Gastroesophageal sphincter (tissue), 4 donors: ENCODE results near the gene CLPTM1L. TPM values are rescaled to one million over a fixed set of nuclear protein-coding genes. Genes with fewer than 3 reads are reported as not detected.
"Not testable (repeated sequence)": the region's sequence is repeated elsewhere in the genome, so short reads cannot be mapped to it uniquely, and the experiment has no call there.

ENCODE experiments used
- ATAC-seq: fragments of 150-250 bp; one replicate; pipeline ENCODE4 v1.9.1; 2016; ENCODE audit warnings: mild to moderate bottlenecking, moderate library complexity
- H3K27ac ChIP-seq, 4 donors: fragments of 200-600 bp; sonication (generic) in 3 of 4; 1 replicate in 3 of 4; 2 replicates in 1 of 4; pipeline ENCODE4 v1.5.1; 2016 to 2019
- H3K27me3 ChIP-seq: fragments of 200-600 bp; sonication (generic); one replicate; pipeline ENCODE4 v1.5.1; 2019
- H3K36me3 ChIP-seq, 2 donors: fragments of 200-600 bp; sonication (generic); one replicate each; pipeline ENCODE4 v1.5.1; 2019; ENCODE audit warnings: control low read depth in 1 of 2
- H3K4me1 ChIP-seq, 3 donors: fragments of 200-600 bp; sonication (generic); 1 replicate in 2 of 3; 2 replicates in 1 of 3; pipeline ENCODE4 v1.5.1; 2016 to 2019; ENCODE audit warnings: control low read depth in 2 of 3
- H3K4me3 ChIP-seq, 2 donors: fragments of 200-600 bp; sonication (generic); one replicate each; pipeline ENCODE4 v1.5.1; 2019; ENCODE audit warnings: mild to moderate bottlenecking in 1 of 2, moderate library complexity in 1 of 2
- H3K9me3 ChIP-seq, 3 donors: fragments of 200-600 bp; sonication (generic); one replicate each; pipeline ENCODE4 v1.5.1; 2017 to 2019; ENCODE audit warnings: control low read depth in 2 of 3
- CTCF ChIP-seq, 4 experiments: fragments of 200-600 bp in 2 of 4; fragments of 450-650 bp in 2 of 4; sonication (generic) in 1 of 4; IDR thresholded peaks; one replicate each; pipeline ENCODE4 v1.5.1; 2017 to 2019; ENCODE audit warnings: antibody characterized with exemption in 4 of 4, mild to moderate bottlenecking in 2 of 4, moderate library complexity in 2 of 4
- EP300 ChIP-seq: sonication (generic); formaldehyde crosslinking; IDR thresholded peaks from one replicate; pipeline ENCODE4 v1.6.1; 2017; ENCODE audit warnings: antibody characterized with exemption, mild to moderate bottlenecking
- POLR2A ChIP-seq, 2 donors: fragments of 450-650 bp; IDR thresholded peaks; one replicate each; pipeline ENCODE4 v1.6.1; 2017; ENCODE audit warnings: antibody characterized with exemption in 2 of 2, mild to moderate bottlenecking in 2 of 2, moderate library complexity in 1 of 2
- POLR2AphosphoS5 ChIP-seq: sonication (generic); formaldehyde crosslinking; IDR thresholded peaks from one replicate; pipeline ENCODE4 v1.6.1; 2017; ENCODE audit warnings: antibody characterized with exemption
- WGBS, 2 donors: methylation state at CpG; one replicate each; pipeline ENCODE4 v1.1.5; 2018; ENCODE audit warnings: low coverage in 1 of 2; 5-methylcytosine and 5-hydroxymethylcytosine counted together
- total RNA-seq, 4 donors: library from RNA; depleted of rRNA; stranded (reverse); fragments of >200 nt; gene quantifications; one replicate each; pipeline ENCODE4 v1.1.0, GENCODE V29; 2016

Gene CLPTM1L
- total RNA-seq, 4 donors from 2014 or later: 83.9 to 131 (median 92.2) TPM

- TF ChIP-seq CTCF (IDR thresholded peaks at IDR 0.05) (no peak), POLR2A (IDR thresholded peaks at IDR 0.05) (no peak)
- no peak overlapping the region for H3K4me3 ChIP-seq
- H3K4me1 ChIP-seq: no peaks in the 10 kb centered on the region
- no peak for ATAC-seq
- no peaks in the 10 kb centered on the region for H3K9me3 ChIP-seq
- no peaks in the 10 kb centered on the region for H3K27me3 ChIP-seq
- 93% methylated on average over 3 of the region's 14 CpGs; no CpG with 5 or more reads in 1 of the 2 donors for WGBS, 2 donors
- no peak overlapping the region for H3K27ac ChIP-seq
- H3K36me3 ChIP-seq: peaks cover 0 to 100% of the 10 kb centered on the region in 2 donors
Measured at GRCh38 chr5:1336106-1336561, 8.8 kb downstream of the CLPTM1L start.

GRCh38 chr5:1335540-1336095, 9.3 kb downstream of the CLPTM1L start:
- Histone ChIP-seq H3K9me3 (no peaks in the 10 kb centered on the region), H3K36me3 (peaks cover 0 to 100% of the 10 kb centered on the region in 2 donors), H3K4me3 (no peak overlapping the region), H3K27ac (no peak overlapping the region), H3K4me1 (no peaks in the 10 kb centered on the region), H3K27me3 (no peaks in the 10 kb centered on the region)
- peak; percentile 8 for ATAC-seq
- 83% methylated on average over 6 of the region's 19 CpGs; no CpG with 5 or more reads in 1 of the 2 donors for WGBS, 2 donors
- TF ChIP-seq POLR2AphosphoS5: no peak
- no peak for TF ChIP-seq EP300
- no peak for TF ChIP-seq CTCF (IDR thresholded peaks at IDR 0.05)
- TF ChIP-seq POLR2A (IDR thresholded peaks at IDR 0.05): no peak

GRCh38 chr5:1334831-1335539, 9.9 kb downstream of the CLPTM1L start:
- TF ChIP-seq POLR2AphosphoS5: no peak
- TF ChIP-seq POLR2A (IDR thresholded peaks at IDR 0.05): no peak
- TF ChIP-seq CTCF (IDR thresholded peaks at IDR 0.05): no peak
- no peak for TF ChIP-seq EP300
- Histone ChIP-seq H3K4me3 (no peak overlapping the region), H3K27me3 (no peaks in the 10 kb centered on the region), H3K36me3 (peaks cover 0 to 100% of the 10 kb centered on the region in 2 donors), H3K27ac (no peak overlapping the region), H3K4me1 (no peaks in the 10 kb centered on the region), H3K9me3 (no peaks in the 10 kb centered on the region)
- no peak for ATAC-seq
- 88 to 94% methylated on average over 3 to 4 of the region's 32 CpGs for WGBS, 2 donors

- no peak for ATAC-seq
- whole genome bisulfite sequencing, 2 donors: 100% methylated on average over 1 to 2 of the region's 14 CpGs
- no peaks in the 10 kb centered on the region for H3K27me3 ChIP-seq
- H3K36me3 ChIP-seq: peaks cover 0 to 100% of the 10 kb centered on the region in 2 donors
- H3K9me3 ChIP-seq: no peaks in the 10 kb centered on the region
- H3K4me3 ChIP-seq: no peak overlapping the region
- no peaks in the 10 kb centered on the region for H3K4me1 ChIP-seq
- TF ChIP-seq CTCF (IDR thresholded peaks at IDR 0.05) (no peak), POLR2AphosphoS5 (no peak), POLR2A (IDR thresholded peaks at IDR 0.05) (no peak), EP300 (no peak)
- no peak overlapping the region for H3K27ac ChIP-seq
Measured at GRCh38 chr5:1333986-1334385, 10.9 kb downstream of the CLPTM1L start.

- not testable (repeated sequence) for H3K27me3 ChIP-seq, H3K4me1 ChIP-seq, H3K4me3 ChIP-seq, H3K9me3 ChIP-seq, ATAC-seq, H3K27ac ChIP-seq
- 74 to 80% methylated on average over 5 of the region's 5 CpGs for WGBS, 2 donors
- peaks cover 0 to 95% of the 10 kb centered on the region in 2 donors for H3K36me3 ChIP-seq
Measured at GRCh38 chr5:1333286-1333685, 11.6 kb downstream of the CLPTM1L start.
